Muscle of leg (tissue), 11 donors: Measurements from ENCODE around the gene SLC35G6. TPM values are rescaled to one million over a fixed set of nuclear protein-coding genes. Genes with fewer than 3 reads are reported as not detected.

Experiments
- DNase-seq: peaks from one replicate; pipeline ENCODE4 v3.0.0; 2013
- H3K27ac ChIP-seq: one replicate; pipeline ENCODE4 v1.5.1; 2013; ENCODE audit warnings: mild to moderate bottlenecking, low read length, control low read depth
- H3K27me3 ChIP-seq: one replicate; pipeline ENCODE4 v1.6.1; 2013; ENCODE audit warnings: low read length; ENCODE audit not compliant: control insufficient read depth, insufficient read depth
- H3K36me3 ChIP-seq: one replicate; pipeline ENCODE4 v1.6.1; 2013; ENCODE audit warnings: low read length; ENCODE audit not compliant: control insufficient read depth, insufficient read depth
- H3K4me1 ChIP-seq: one replicate; pipeline ENCODE4 v1.6.1; 2013; ENCODE audit warnings: low read length; ENCODE audit not compliant: control insufficient read depth, insufficient read depth
- H3K4me3 ChIP-seq: one replicate; pipeline ENCODE4 v1.5.1; 2013; ENCODE audit warnings: low read length, control low read depth
- H3K9me3 ChIP-seq: replicated peaks from 2 replicates; pipeline ENCODE4 v1.6.1; 2013; ENCODE audit warnings: low read depth, low read length; ENCODE audit not compliant: control insufficient read depth
- WGBS: methylation state at CpG from one replicate; pipeline ENCODE4 v1.1.5; 2013; ENCODE audit warnings: missing lambda C conversion rate; ENCODE audit not compliant: insufficient coverage; 5-methylcytosine and 5-hydroxymethylcytosine counted together
- polyA plus RNA-seq, 8 donors: library from polyadenylated mRNA; unstranded; fragments of 120-200 nt; gene quantifications; one replicate each; pipeline versions ENCODE4 v1.2.1 to v1.2.3, GENCODE V29; 2013; ENCODE audit warnings: inconsistent platforms in 1 of 8, low replicate concordance in 1 of 8; ENCODE audit not compliant: insufficient read length in 8 of 8, insufficient read depth in 1 of 8
- total RNA-seq: library from RNA; stranded (reverse); fragments of 120-200 nt; gene quantifications from one replicate; pipeline ENCODE4 v1.2.4, GENCODE V29; 2013

SLC35G6 gene
- total and polyA plus RNA-seq, 9 donors = 0.09 to 0.27 (median 0.18) TPM; not detected in 3

DNA sequence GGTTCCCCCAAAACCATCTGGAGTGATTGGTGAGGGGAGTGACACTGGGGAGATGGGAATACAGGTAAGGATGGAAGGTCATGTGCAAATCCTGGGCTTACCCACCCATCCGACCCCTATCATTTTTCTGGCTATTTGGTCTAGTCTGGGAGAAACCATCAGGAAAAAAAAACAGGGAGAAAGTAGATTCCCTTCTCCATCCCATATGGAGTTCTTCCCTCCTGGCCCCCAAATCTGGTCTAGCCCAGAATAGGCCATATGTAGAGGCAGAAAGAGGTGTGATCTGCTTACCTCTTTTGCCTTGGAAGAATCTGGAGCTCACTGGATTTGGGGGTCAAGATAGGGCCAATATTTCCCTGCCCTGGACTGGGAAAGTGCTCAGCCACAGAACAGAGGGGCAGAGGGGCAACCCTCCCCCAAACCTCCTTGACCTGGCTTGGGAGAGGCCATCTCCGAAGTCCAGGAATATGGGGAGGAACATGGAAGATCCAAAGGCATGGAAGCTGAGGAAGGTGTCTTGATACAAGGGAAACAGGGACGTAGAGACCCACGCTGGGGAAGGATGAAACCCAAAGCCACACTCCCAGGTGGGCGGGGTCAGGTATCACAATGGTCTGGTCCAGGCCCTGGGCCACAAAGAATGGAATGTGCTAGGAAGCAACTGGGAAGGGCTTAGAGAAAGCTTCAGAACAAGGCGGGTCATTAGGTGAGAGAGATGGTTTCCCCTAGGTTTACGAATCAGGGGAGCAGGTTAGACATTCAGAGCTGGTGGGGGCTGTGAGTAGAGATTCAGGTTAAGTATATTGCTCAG lies 20.2 kb upstream of the SLC35G6 start:
- H3K27me3 ChIP-seq = no peaks in the 10 kb centered on the region
- peaks cover 71% of the 10 kb centered on the region for H3K36me3 ChIP-seq
- no peak overlapping the region for H3K4me3 ChIP-seq
- peaks cover 8% of the 10 kb centered on the region for H3K4me1 ChIP-seq
- H3K27ac ChIP-seq = no peak overlapping the region
- no peaks in the 10 kb centered on the region for H3K9me3 ChIP-seq
- 97% methylated on average over 6 of the region's 7 CpGs for WGBS
- DNase-seq = no peak

DNA sequence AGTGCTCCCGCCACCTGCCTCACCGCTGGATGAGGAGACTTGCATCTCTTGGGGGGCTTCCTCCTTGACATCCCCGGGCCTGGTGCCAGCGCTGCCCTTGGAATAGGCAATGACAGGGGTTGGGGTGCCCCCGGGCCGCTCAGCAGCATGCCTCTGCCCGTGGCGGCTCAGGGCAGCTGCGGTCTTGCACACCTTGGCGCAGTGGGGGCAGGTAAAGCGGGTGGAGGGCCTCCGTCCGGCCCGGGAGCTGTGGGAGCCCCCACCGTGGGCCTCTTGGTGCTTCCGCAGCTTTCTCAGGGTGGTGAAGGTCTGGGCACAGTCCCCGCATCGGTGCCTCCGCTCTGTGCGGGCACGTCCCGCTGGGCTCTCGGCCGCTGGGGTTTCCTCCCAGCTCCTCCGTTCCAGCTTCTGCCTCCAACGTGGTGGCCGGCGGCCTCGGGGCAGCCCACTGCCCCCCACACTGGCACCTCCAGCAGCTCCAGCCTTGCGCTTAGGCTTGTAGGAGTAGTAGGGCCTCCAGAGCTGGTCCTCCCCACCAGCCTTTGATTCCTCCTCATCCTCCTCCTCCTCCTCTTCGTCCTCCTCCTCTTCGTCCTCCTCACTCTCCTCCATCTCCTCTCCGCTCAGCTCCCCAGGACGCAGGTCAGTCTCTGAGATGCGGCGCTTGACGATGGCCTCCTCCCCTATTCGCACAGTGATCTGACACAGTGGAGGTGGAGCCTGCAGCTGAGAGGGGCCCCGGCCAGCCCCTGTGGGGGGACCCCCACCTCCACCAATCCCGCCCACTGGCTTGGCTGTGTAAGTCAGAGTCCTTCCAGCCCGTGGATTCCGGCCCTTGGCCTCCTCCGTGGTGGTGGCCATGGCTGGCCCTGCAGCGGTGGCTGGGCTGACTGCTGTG lies 18.5 kb upstream of the SLC35G6 start:
- Histone ChIP-seq H3K27me3 (no peaks in the 10 kb centered on the region), H3K9me3 (no peaks in the 10 kb centered on the region), H3K4me3 (no peak overlapping the region), H3K27ac (no peak overlapping the region), H3K36me3 (peaks cover 60% of the 10 kb centered on the region), H3K4me1 (peaks cover 14% of the 10 kb centered on the region)
- DNase-seq = no peak
- 89% methylated on average over 29 of the region's 44 CpGs for WGBS

DNA sequence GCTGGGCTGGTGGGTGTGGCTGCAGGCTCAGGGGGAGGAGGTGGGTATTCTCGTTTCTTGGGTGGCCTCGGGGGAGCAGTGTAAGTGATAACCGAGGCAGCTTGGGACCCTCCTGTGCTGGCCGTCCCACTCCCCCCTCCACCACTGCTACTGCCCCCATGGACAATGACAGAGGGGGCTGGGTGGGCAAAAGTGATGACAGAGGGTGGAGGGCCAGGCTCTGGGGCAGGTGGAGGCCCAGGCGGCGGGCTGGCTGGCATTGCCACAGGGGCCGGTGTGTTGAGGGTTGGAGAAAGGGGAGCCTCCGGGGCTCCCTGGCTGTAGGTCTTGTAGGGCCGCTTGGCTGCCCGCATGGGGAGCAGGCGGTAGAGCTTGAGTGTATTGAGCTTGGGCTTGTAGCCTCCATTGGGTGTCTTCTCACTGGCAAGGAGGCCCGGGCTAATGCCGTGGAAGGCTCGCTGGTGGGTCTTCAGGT lies 17.8 kb upstream of the SLC35G6 start:
- DNase-seq = no peak
- Histone ChIP-seq H3K4me1 (peaks cover 14% of the 10 kb centered on the region), H3K27me3 (no peaks in the 10 kb centered on the region), H3K9me3 (no peaks in the 10 kb centered on the region), H3K36me3 (peaks cover 59% of the 10 kb centered on the region), H3K27ac (no peak overlapping the region), H3K4me3 (no peak overlapping the region)
- 96% methylated on average over 8 of the region's 14 CpGs for WGBS

DNA sequence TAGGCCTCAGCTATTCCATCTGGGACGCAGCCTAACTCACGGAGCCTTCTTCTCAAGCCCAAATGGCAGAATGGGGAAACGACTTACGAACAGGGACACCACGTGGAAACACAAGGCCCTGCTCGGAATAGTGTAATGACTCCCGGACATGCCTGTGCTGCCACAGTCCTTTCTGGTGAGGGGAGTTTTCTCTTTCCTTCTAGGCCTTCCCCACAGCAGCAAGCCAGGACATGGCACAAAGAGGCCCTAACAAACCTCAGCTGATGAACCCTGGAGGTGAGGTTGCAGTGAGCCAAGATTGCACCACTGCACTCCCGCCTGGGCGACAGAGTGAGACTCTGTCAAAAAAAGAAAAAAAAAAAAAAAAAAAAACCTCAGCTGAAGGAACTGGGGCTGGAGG lies 17.2 kb upstream of the SLC35G6 start:
- H3K27me3 ChIP-seq = no peaks in the 10 kb centered on the region
- H3K4me1 ChIP-seq = peaks cover 14% of the 10 kb centered on the region
- peaks cover 57% of the 10 kb centered on the region for H3K36me3 ChIP-seq
- DNase-seq = no peak
- H3K27ac ChIP-seq = no peak overlapping the region
- WGBS = 90% methylated on average over 3 of the region's 9 CpGs
- H3K9me3 ChIP-seq = no peaks in the 10 kb centered on the region
- no peak overlapping the region for H3K4me3 ChIP-seq

DNA sequence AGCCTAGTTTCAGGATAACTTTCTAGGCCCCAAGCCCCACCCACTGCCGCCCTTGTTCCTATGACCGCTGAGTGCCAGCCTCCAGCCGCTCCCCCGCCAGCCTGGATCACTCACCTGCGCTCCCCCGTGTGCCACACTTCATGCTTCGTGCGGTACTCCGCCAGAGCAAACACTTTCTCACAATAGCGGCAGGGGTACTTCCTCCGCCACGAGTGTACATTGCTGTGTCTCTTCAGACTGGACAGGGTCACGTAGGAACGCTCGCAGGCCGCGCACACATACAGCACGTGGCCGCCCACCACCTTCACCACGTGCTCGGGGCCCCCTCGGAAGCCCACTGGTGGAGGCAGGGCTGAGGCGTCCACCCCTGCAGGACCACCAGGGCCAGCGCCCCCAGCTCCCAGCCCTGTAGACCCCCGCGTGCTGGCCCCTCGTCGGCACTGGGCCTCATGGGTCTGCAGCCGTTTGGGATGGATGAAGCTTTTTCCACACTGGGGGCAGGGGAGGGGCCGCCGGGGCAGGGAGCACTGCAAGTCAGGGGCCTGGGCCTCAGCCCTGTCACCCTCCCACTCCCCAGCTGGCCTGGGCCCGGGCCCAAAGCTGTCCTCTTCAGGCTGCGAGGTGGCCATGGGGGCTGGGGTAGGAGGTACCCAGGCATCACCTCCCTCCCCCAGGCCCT lies 15.5 kb upstream of the SLC35G6 start:
- Histone ChIP-seq H3K4me1 (peaks cover 14% of the 10 kb centered on the region), H3K27ac (no peak overlapping the region), H3K9me3 (no peaks in the 10 kb centered on the region), H3K4me3 (no peak overlapping the region), H3K27me3 (no peaks in the 10 kb centered on the region), H3K36me3 (peaks cover 50% of the 10 kb centered on the region)
- WGBS = 90% methylated on average over 27 of the region's 33 CpGs
- no peak for DNase-seq

DNA sequence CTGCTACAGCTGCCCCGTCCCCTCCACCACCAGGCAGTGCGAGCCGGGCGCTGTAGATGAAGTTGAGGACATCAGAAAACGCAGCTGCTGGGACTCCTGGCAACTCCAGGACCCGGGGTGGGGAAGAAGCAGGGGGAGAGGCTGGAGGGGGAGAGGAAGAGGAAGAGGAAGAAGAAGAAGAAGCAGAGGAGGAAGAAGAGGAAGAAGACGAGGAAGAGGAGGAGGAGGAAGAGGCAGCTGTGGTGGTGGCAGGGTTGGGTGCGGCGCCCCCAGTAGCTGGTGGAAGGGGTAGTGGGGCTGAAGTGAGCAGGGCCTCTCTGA lies 15.0 kb upstream of the SLC35G6 start:
- Histone ChIP-seq H3K27me3 (no peaks in the 10 kb centered on the region), H3K27ac (no peak overlapping the region), H3K4me3 (no peak overlapping the region), H3K36me3 (peaks cover 47% of the 10 kb centered on the region), H3K9me3 (no peaks in the 10 kb centered on the region), H3K4me1 (peaks cover 14% of the 10 kb centered on the region)
- DNase-seq = no peak
- WGBS = 75% methylated on average over 5 of the region's 9 CpGs

DNA sequence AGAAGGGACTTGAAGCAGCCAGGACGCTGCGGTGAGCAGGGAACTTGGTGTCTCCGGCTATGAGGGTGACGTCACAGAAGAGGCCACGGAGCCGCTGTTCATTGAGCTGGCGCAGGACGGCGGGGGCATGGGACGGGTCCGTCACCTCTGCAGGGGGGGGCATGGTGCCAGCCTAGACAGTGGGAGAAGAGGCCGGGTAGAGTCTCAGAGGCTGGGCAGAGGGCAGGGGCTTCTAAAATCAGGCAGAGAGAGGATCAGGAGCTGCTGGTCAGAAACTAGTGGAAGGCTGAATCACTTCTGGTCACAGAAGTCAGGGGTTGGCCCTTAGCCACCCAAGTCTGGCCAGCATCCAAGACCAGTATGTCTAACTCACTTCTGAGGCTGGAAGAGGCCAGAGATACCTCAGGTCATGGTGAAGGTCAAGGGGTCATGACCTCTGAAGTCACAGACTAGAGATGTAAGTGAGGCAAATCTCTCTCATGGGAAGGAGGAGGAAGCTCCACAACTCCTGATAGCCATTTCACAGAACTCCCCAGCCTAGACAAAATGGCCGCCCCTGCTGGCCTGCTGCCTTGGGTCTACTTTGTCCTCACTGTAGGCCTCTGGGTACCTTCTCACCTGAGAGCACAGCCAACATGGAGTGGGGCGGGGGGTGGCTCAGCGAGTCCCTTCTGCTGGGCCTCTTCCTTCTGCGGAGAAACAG lies 14.5 kb upstream of the SLC35G6 start:
- H3K27me3 ChIP-seq = no peaks in the 10 kb centered on the region
- H3K36me3 ChIP-seq = peaks cover 43% of the 10 kb centered on the region
- no peak overlapping the region for H3K4me3 ChIP-seq
- WGBS = 73% methylated on average over 13 of the region's 16 CpGs
- H3K27ac ChIP-seq = no peak overlapping the region
- DNase-seq = no peak
- H3K9me3 ChIP-seq = no peaks in the 10 kb centered on the region
- peaks cover 14% of the 10 kb centered on the region for H3K4me1 ChIP-seq

DNA sequence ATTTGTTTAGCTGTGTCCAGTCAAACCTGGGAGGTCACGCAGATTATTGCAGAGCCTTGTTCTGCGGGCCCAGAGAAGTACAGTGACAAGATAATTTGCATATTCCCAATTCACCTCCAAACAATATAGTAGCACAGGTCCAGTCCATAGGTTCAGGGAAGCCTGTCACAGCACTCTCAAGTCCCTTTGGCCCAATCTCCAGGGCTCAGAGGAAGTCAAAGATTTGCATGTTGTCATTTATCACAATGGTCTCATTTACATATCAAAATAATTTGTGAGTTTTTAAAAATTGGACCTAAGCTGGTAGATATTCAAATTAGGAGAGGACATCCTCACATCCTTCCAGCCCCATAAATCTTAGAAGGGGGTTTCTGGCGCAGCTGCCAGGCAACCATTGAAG lies 13.7 kb upstream of the SLC35G6 start:
- WGBS = 83% methylated on average over 2 of the region's 3 CpGs
- Histone ChIP-seq H3K27ac (no peak overlapping the region), H3K4me3 (no peak overlapping the region), H3K27me3 (no peaks in the 10 kb centered on the region), H3K36me3 (peaks cover 36% of the 10 kb centered on the region), H3K9me3 (no peaks in the 10 kb centered on the region), H3K4me1 (peaks cover 14% of the 10 kb centered on the region)
- DNase-seq = no peak

DNA sequence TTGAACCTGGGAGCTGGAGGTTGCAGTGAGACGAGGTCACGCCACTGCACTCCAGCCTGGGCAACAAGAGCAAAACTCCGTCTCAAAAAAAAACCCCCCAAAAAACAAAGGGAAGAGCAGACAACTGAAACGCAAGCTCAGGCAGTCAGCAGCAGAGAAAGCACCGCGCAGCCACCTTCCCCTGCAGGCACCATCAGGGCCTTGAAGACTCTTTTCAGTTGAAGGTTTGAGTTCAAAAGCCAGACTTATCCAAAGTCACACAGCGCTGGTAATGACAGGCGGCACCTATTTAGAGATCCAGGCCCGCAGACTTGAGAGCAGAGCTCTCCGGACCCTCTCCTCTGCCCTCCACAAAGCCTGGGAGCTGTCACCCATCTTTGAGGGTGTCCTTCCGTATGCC lies 13.0 kb upstream of the SLC35G6 start:
- Histone ChIP-seq H3K9me3 (no peaks in the 10 kb centered on the region), H3K4me3 (no peak overlapping the region), H3K4me1 (peaks cover 14% of the 10 kb centered on the region), H3K36me3 (peaks cover 28% of the 10 kb centered on the region), H3K27me3 (no peaks in the 10 kb centered on the region), H3K27ac (no peak overlapping the region)
- DNase-seq = no peak
- WGBS = 90% methylated on average over 10 of the region's 11 CpGs
